Stromal cell of bone marrow (primary cell): ENCODE results near the gene KDM8.
"Not testable (repeated sequence)": the region's sequence is repeated elsewhere in the genome, so short reads cannot be mapped to it uniquely, and the experiment has no call there.

Source experiments
- DNase-seq: peaks from one replicate; pipeline ENCODE4 v3.0.0-alpha.2; 2012; ENCODE audit warnings: low read depth

Gene KDM8

GRCh38 chr16:27191352-27191924 is 11.9 kb upstream of the KDM8 start:
- DNase-seq: no peak

GRCh38 chr16:27193300-27193990 is 9.9 kb upstream of the KDM8 start:
- DNase-seq: no peak

GRCh38 chr16:27195076-27195741 is 8.1 kb upstream of the KDM8 start:
- DNase-seq: no peak

- no peak for DNase-seq
These were observed 7.3 kb upstream of the KDM8 start for GRCh38 chr16:27195941-27196595.

GRCh38 chr16:27197004-27197403 is 6.3 kb upstream of the KDM8 start:
- no peak for DNase-seq

- no peak for DNase-seq
These were observed 4.7 kb upstream of the KDM8 start for GRCh38 chr16:27198451-27199234.

- no peak for DNase-seq
These were observed 4.1 kb upstream of the KDM8 start for GRCh38 chr16:27199235-27199586.

- DNase-seq: no peak
These were observed 3.6 kb upstream of the KDM8 start for GRCh38 chr16:27199736-27200135.

GRCh38 chr16:27200914-27201313 is 2.4 kb upstream of the KDM8 start:
- not testable (repeated sequence) for DNase-seq

GRCh38 chr16:27202923-27203506 is 311 bp upstream of the KDM8 start:
- peak; percentile 88 for DNase-seq

- DNase-seq: no peak
These were observed 1.1 kb downstream of the KDM8 start for GRCh38 chr16:27204312-27204915.

- no peak for DNase-seq
These were observed 2.2 kb downstream of the KDM8 start for GRCh38 chr16:27205423-27206065.

GRCh38 chr16:27207121-27207520 is 3.8 kb downstream of the KDM8 start:
- DNase-seq: not testable (repeated sequence)

- DNase-seq: no peak
These were observed 4.9 kb downstream of the KDM8 start for GRCh38 chr16:27208081-27208680.

- no peak for DNase-seq
These were observed 5.5 kb downstream of the KDM8 start for GRCh38 chr16:27208796-27209195.

GRCh38 chr16:27209591-27209990 is 6.3 kb downstream of the KDM8 start:
- no peak for DNase-seq

- no peak for DNase-seq
These were observed 6.8 kb downstream of the KDM8 start for GRCh38 chr16:27210174-27210573.

GRCh38 chr16:27211026-27211425 is 7.7 kb downstream of the KDM8 start:
- DNase-seq: no peak

GRCh38 chr16:27214084-27214961 is 11.0 kb downstream of the KDM8 start:
- DNase-seq: no peak
